HG03469 (cell line): ENCODE data around the gene HEYL.
A peak's percentile ranks its signal among the peaks of the same experiment; 100 is the strongest.

Experiments
- ATAC-seq: cut with Tn5 transposase; IDR thresholded peaks from one replicate; pipeline ENCODE4 v1.9.1; 2021; ENCODE audit warnings: mild to moderate bottlenecking, moderate library complexity, moderate number of reproducible peaks; ENCODE audit not compliant: unreplicated experiment

The HEYL gene

GRCh38 chr1:39668111-39668510, 28.7 kb upstream of the HEYL start:
- ATAC-seq: no peak

DNA sequence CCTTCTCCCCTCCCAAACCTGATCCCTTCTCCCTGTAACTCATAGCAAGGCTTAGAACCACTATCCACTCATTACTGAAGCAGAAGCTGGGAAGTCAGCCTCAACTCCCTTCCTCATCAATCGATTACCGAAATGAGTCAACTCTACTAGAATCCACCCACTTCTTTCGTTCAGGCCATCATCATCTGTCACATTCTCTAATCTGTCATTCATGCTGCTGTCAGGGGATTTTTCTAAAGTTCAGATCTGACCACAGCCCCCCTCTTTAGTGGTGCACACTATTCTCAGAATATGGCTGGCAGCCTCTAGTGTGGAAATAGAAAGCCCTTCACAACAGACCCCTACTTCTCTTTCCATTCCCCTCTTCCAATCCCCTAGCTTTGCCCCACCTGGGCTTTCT, 27.3 kb upstream of the HEYL start:
- peak; percentile 65 for ATAC-seq

DNA sequence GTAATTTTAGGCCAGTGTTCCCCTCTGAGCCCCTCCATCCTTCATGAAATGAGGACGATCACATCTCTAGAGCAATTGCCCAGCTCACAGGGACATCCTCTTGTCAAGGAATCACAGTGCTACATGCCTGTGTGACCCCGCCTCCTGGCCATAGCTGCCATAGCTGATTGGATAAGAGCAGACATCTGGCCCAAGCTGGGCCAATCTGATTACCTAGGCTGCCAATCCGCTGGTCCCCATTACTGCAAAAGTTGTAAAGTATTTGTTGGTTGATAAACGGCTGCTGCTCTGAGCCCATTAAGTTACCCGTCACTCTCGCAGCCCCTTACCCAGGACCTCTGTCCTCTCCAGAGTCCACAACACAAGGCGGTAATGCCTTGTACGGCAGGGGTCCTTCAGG, 24.1 kb upstream of the HEYL start:
- ATAC-seq: no peak

DNA sequence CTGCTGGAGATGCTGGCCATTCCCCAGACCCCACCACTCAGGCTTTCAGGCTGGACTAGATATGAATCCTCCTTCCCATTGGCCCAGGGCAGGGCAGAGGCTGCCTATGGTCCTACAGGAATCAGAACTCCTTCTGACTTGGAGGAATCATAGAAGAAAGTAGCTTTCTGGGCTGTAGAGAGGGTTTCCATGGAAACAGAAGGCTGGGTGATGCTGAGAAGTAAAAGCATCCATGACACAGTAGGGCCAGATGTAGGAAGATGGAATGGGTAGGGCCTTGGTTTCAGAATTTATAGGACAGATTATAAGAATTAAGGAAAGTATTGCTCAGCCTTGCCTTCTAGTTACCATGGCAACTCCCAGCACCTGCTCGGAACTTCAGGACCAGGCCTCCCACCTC, 23.4 kb upstream of the HEYL start:
- no peak for ATAC-seq

GRCh38 chr1:39659538-39659937, 20.1 kb upstream of the HEYL start:
- no peak for ATAC-seq

DNA sequence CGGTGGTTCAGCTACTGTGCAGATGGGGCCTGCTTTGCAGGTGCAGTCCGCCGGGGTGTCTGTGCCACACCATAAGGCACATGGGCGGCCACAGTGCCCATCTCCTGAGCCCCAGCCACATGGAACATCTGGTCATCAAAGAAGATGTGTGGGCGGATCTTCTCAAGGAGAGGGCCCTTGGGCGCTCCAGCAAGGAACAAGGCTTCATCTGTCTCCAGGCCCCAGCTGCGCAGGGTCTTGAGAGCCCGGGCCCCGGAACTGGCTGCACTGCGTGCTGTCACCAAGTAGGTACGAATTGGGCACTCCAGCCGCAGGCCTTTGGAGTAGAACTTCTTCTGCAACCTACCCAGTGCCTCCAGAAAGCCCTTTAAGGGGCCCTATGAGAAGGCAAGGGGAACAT, 19.7 kb upstream of the HEYL start:
- no peak for ATAC-seq

DNA sequence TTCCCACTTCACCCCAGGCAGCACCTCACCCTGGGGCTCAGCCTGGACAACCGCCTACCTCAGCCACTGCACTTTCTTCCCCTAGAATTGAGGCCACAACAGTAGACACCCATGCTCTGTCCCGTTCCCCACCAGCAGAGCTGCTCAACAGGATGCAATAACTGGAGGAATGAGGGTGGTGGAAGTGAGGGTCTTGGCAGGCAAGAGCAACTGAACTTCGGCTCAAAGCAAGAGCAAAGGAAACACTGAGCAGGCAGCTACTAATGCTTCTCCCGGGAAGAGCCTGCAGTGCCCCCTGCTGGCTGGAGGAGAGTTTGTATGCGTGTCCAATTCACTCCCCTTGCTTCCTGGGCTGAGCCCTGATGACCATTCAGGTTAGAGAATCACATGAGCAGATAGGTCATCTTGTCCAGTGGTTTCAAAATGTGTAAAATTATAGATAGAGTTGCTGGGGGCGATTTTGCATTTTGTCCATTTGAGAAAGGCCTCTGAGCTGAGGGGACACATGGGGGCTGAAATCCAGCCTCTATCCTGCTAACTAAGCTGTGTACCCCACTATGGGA, 18.6 kb upstream of the HEYL start:
- ATAC-seq: no peak

- ATAC-seq: no peak
Measured at GRCh38 chr1:39657402-39657801, 18.0 kb upstream of the HEYL start.

- no peak for ATAC-seq
Measured at GRCh38 chr1:39656391-39656790, 16.9 kb upstream of the HEYL start.

DNA sequence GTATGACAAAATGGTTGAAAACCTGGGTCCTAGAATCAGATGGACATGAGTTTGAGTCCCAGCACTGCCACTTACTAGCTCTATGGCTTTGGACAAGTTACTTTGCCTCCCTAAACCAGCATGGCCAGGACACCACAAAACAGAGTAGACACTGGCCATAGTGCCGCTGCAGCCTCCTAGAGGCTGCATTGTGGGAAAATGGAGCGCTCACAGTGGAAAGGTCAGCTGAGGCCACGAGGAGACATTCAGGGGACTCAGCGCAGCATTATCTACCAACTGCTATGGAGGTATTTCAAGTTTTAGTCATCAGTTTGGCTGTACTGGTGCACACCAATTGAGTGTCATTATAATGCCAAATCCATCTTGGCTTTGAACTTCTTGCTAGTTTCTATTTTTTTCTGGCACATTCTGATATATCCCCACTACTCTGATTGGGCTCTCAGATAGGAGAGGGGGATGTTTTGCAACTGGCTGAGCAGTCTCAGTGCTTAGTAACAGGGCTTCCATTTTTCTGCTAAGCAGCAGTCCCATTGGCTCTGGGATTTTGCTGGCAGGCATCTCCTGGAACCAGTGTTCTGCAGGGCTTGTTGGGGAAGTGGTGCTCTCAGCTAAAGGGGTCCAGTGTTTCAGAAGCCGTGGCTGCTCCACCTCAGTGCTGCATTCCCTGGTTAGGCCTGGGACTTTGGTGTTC, 16.3 kb upstream of the HEYL start:
- ATAC-seq: no peak

- ATAC-seq: no peak
Measured at GRCh38 chr1:39654291-39654690, 14.8 kb upstream of the HEYL start.

DNA sequence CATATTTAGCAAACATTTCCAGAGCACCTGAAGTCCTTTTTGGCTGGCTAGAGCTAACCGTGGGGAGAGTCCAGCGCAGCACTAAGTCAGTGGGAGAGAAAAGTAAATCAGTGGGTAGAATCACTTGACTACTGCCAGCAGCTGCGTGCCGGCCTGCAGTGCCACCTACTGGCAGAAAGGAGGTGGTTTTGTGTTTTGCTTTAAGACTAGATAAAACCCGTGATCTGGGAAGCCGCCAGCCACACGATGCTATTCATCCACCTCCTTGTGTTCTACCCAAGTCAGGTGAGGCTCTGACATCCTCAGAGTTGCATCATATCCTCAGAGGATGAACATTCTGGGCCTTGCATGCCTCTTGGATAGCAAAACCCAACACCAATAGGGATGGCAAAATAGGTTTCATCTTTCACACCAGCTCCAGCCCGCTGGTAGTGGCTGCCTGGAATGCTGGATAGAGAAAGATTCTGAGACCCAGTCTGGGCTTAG, 14.1 kb upstream of the HEYL start:
- no peak for ATAC-seq

DNA sequence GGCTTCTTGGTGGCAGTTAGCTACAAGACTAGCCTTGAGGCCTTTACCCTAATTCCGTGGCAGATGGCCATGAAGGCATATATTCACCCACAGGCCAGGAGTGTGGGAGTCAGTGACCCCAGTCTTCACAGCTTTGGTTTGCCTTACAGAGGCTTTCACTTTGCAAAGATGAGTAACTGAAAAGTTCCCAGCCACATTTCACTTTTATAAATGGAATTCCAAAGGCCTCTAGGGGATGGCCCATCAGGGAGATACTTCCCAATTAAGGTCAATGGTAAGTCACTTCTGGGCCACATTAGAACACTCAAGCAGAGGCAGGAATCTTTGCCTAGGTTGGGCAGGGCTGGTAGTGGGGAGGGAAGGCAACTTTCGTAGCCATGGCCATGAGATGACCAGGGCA, 13.1 kb upstream of the HEYL start:
- ATAC-seq: no peak

- no peak for ATAC-seq
Measured at GRCh38 chr1:39652105-39652504, 12.7 kb upstream of the HEYL start.

DNA sequence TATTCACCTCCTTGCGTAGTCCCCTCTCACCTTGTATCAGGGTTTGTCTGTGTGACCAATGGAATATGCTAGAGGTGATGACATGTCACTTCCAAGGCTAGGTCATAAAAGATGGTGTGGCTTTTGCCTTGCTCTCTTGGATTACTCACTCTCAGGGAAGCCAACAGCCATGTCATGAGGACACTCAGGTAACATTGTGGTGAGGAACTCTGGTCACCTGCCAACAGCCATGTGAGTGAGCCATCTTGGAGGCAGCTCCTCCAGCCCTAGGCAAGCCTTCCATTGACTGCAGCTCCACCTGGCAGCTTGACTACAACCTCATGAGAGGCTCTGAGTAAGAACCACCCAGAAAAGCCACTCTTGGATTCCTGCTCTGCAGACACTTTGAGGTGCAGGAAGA, 11.0 kb upstream of the HEYL start:
- ATAC-seq: no peak

DNA sequence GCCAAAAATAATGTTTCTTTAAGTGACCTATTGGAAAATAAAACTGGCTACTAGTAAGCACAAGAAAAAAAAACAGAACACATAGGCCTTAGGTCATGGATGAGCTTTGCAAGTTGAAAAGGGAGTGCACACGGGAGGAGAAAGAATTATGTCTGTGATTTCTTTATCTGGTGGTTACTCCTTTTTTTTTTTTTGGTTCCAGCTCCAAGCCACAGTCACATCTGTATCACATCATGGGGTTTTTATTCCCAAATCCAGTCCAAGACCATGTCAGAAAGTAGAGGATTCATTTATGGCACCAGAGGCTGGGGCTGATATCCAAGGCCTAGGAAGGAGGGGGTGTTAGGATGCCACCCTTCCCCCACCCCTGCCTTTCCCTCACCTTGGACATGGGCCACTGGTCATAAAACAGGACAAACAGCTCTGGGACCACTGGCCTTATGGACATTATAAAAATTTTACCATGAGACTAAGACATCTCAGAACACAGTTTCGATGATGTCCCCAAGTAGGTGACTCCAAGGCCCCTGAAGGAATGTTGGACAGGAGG, 10.3 kb upstream of the HEYL start:
- no peak for ATAC-seq

DNA sequence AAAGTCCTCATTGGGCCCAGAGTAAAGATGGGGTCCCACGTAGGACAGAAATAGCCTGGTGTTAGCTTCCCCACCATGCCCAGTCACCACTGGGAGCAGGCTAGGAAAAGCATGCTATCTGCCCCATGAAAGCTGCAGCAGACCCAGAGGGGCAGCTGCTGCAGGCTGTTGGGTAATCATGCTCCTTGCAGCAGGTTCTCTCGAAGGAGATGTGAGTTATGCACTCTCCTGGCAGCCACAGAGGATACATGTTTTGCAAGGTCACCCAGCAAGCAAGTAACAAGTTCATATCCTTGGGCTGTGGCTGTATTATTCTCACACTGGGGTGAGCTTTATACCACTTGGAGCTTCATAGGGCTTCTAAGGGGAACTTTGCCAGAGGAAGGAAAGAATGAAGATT, 9.1 kb upstream of the HEYL start:
- no peak for ATAC-seq

GRCh38 chr1:39647247-39647646, 7.8 kb upstream of the HEYL start:
- ATAC-seq: no peak

- ATAC-seq: no peak
Measured at GRCh38 chr1:39646232-39647081, 7.0 kb upstream of the HEYL start.

DNA sequence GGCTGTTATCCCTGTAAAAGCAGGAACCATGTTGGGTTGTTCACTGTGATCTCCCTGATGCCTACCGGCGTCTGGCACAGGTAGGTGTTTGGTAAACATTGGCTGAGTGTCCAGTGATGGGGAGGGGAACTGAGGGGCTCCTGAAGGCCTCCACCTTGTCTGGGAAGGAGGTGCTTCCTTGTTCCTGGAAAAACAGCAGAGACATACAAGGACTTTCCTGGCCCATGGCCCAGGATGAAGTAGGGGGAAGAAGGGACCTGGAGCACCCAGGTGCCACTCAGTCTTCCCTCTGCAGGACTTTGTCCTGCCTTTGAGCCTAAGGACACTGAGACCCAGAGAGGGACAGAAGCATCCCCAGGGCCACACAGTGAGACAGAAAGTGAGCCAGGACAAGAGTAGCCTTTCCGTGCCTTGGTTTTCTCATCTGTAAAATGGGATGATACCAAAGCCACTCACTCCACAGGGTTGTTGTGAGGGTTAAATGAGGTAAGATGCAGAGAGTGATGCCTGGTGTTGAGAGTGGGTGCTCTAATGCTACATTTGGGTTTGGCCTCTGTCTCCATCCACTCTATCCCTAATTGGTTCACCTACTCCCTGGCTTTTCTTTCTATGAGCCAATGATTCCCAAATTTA, 6.1 kb upstream of the HEYL start:
- ATAC-seq: no peak

- no peak for ATAC-seq
Measured at GRCh38 chr1:39643705-39644104, 4.3 kb upstream of the HEYL start.
